Measurements from ENCODE around the gene CCDC71. TPM values are rescaled to one million over a fixed set of nuclear protein-coding genes. Genes with fewer than 3 reads are reported as not detected.

The CCDC71 gene
- 10 to 100 TPM; 16.3 to 20.3 TPM for total RNA-seq
- long read RNA-seq, partial matches to known transcripts, result 0 of 1 reads
- long read RNA-seq, other reads (novel, unspliced or antisense), result 1 of 1 reads

- intact Hi-C loops (cut with DNase I, micrococcal nuclease), result no loop called here
- DNase-seq, result peak; percentile 65 to 82
- ATAC-seq, result peak; percentile 81
Measured at GRCh38 chr3:49165771-49166751, at the start of gene CCDC71. Gene CCDC71 (minus strand): TSS chr3:49166331. CDS start chr3:49164208, 2,123 bp downstream.

GRCh38 chr3:49213998-49214397, 47.9 kb upstream of the CCDC71 start:
- DNase-seq, result no peak
- no peak for ATAC-seq
- intact Hi-C loops (cut with DNase I, micrococcal nuclease), result no loop called here

- intact Hi-C loops (cut with DNase I, micrococcal nuclease), result no loop called here
- no peak for DNase-seq
Measured at GRCh38 chr3:49213541-49213943, 47.4 kb upstream of the CCDC71 start.

GRCh38 chr3:49199900-49200281, 33.8 kb upstream of the CCDC71 start:
- ATAC-seq (no peak), DNase-seq (no peak)
- intact Hi-C loops (cut with DNase I, micrococcal nuclease), result no loop called here

More at GRCh38 chr3:49213541-49213943, 47.4 kb upstream of the CCDC71 start:
- no peak for ATAC-seq

DNA sequence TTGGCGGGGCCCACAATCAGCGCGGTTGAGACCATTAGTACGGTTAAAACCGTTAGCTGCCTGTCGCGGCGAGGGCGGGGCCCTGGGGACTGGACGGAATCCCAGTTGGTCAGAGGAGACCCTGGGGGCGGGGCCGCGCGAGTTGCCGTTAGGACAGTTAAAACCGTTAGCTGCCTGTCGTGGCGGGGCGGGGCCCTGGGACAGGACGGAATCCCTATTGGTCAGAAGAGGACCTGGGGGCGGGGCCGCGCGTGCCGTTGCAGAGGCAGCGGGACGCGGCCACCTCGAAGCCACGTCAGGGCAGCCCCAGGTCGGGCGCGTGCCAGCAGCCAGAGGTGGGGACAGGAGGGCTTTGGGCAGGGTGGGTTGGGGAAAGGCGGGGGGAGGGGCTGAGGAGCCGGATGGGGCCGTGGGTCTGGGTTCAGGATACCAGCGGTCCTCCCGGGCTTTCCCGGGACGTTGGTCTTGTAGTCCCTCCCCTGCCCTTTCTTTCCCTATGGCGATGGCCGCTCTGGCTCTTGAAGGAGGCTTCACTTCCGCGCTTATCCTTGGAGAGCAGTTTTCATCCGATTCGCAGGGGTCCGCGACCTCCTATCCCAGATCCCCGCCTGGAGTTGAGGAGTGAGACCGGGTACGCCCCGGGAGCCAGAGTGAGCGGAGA, 33.2 kb upstream of the CCDC71 start:
- DNase-seq (peak; percentile 72 to 84), ATAC-seq (peak; percentile 25)
- intact Hi-C loops (cut with DNase I, micrococcal nuclease), result no loop called here

DNA sequence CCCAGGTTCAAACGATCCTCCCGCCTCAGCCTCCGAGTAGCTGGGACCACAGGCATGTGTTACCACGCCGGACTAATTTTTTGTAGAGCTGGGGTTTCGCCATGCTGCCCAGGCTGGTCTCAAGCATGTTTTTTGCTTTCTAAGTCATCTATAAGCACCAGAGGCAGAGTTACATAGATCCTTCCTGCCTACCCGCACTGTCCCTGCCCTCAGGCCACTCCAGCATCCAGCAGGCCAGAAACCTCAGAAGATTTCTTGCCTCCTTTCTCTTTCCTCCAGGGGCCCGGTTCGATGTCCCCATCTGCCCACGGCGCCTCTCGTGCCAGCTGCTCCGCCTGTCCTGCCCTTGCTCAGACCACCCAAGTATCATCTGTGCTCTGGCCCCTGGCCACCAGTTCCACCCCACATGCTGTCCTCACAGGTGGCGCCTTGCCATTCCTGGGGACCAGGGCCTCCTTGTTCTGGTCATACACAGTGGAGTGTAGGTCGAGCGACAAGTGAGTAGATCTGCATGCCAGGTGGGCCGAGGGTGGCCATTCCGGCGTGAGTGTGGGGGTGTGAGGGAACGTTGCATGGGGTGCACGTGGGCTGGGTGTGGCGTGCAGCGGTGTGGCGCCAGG, 32.6 kb upstream of the CCDC71 start:
- ATAC-seq, result no peak
- DNase-seq, result no peak
- intact Hi-C loops (cut with DNase I, micrococcal nuclease), result no loop called here

GRCh38 chr3:49198161-49198560, 32.0 kb upstream of the CCDC71 start:
- intact Hi-C loops (cut with DNase I, micrococcal nuclease), result no loop called here
- no peak for ATAC-seq
- DNase-seq, result no peak

DNA sequence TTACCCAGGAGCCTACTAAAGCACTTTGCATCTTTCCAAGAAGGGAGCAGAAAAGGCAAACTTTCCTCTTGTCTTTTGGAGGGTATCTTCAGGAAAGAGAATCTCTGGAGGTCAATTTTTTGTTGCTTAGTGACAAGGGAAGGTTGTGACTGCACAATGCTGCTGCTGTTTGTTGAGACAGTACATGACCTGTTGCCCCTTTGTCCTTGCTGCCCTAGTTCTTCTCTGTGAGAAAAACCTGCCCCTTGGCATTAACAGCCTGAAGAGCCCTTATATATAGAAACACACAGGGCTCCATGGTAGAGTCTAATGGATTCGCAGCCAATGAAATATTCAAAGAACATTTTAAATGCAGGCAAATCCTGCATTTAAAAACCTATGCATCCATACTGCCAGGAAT, 25.6 kb upstream of the CCDC71 start:
- ATAC-seq (no peak), DNase-seq (no peak)
- intact Hi-C loops (cut with DNase I, micrococcal nuclease), result no loop called here

DNA sequence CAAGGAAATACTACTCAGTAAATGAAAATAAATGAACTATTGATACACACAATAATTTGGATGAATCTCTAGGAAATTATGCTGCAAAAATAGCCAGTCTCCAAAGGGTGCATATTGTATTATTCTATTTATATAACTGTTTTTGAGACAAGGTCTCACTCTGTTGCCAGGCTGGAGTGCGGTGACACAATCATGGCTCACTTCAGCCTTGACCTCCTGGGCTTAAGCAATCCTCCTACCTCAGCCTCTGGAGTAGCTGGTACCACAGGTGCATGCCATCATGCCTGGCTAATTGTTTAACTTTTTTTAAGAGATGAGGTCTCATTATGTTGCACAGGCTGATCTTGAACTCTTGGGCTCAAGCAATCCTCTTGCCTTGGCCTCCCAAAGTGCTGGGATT, 17.7 kb upstream of the CCDC71 start:
- intact Hi-C loops (cut with DNase I, micrococcal nuclease), result no loop called here
- ATAC-seq, result no peak

GRCh38 chr3:49182682-49183081, 16.6 kb upstream of the CCDC71 start:
- ATAC-seq, result no peak
- intact Hi-C loops (cut with DNase I, micrococcal nuclease), result no loop called here
- DNase-seq, result no peak

More for the DNA sequence above, 17.7 kb upstream of the CCDC71 start:
- DNase-seq, result no peak

- intact Hi-C loops (cut with DNase I, micrococcal nuclease), result no loop called here
- ATAC-seq (no peak), DNase-seq (no peak)
Measured at GRCh38 chr3:49181351-49181750, 15.2 kb upstream of the CCDC71 start.

- DNase-seq (no peak), ATAC-seq (no peak)
- intact Hi-C loops (cut with DNase I, micrococcal nuclease), result no loop called here
Measured at GRCh38 chr3:49180116-49180515, 14.0 kb upstream of the CCDC71 start.

- no peak for DNase-seq
- ATAC-seq, result no peak
- intact Hi-C loops (cut with DNase I, micrococcal nuclease), result no loop called here
Measured at GRCh38 chr3:49177073-49177472, 10.9 kb upstream of the CCDC71 start.

DNA sequence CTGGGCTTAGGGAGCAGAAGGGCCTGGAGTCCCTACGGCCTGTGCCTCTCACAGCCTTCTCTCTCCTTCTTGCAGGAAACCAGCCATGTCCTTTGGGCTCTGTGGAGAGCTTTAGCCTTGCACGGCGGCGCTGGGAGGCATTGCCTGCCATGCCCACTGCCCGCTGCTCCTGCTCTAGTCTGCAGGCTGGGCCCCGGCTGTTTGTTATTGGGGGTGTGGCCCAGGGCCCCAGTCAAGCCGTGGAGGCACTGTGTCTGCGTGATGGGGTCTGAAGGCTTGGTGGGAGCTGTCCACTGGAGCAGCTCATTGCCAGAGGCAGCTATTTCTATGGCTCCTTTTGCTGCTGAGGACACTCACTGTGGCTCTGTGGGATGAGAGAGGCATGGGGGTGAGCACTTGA, 9.4 kb upstream of the CCDC71 start:
- DNase-seq, result no peak
- intact Hi-C loops (cut with DNase I, micrococcal nuclease), result no loop called here
- no peak for ATAC-seq

DNA sequence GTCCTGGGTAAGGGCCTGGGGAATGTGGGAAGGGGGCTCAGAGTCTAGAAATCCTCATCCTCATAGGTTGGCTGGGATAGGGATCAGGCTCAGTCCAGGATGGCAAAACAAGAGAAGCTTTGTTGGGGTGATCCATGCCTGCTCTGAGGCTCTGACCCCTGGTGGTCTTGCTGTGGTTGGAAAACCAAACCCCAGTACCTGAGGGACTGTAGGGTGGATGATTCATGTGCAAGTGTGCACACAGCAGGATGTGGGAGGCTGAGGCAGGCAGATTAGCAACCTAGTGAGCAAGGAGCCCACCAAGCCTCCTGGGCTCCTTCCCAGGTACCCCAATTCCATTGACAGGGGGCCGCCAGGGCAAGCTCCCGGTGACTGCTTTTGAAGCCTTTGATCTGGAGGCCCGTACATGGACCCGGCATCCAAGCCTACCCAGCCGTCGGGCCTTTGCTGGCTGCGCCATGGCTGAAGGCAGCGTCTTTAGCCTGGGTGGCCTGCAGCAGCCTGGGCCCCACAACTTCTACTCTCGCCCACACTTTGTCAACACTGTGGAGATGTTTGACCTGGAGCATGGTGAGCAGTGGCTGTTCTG, 8.4 kb upstream of the CCDC71 start:
- ATAC-seq, result no peak
- intact Hi-C loops (cut with DNase I, micrococcal nuclease), result loop anchor here in 1 of 2 donors (5.0 kb wide), 1 partner anchor 273 kb away; no protein-coding TSS in a partner anchor
- DNase-seq, result no peak

DNA sequence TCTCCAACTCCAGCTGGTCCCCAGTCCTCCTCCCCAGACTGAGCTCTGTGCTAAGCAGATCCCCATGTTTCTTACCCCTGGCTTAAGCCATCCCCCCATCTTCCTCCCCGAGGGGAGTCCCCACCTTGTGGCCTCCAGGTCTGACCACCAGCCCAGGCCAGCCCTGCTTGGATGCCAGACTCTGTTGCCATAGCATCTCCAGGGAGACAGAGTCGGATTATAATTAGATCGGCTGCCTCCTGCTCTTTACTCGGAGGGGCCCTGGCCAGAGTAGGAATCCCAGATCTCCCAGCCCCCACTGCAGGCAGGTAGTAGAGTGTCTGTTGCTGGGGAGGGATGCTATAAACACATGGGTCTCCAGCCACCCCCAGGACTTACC, 7.7 kb upstream of the CCDC71 start:
- intact Hi-C loops (cut with DNase I, micrococcal nuclease), result loop anchor here in 1 of 2 donors (5.0 kb wide), 1 partner anchor 274 kb away; no protein-coding TSS in a partner anchor
- no peak for ATAC-seq
- DNase-seq, result no peak

DNA sequence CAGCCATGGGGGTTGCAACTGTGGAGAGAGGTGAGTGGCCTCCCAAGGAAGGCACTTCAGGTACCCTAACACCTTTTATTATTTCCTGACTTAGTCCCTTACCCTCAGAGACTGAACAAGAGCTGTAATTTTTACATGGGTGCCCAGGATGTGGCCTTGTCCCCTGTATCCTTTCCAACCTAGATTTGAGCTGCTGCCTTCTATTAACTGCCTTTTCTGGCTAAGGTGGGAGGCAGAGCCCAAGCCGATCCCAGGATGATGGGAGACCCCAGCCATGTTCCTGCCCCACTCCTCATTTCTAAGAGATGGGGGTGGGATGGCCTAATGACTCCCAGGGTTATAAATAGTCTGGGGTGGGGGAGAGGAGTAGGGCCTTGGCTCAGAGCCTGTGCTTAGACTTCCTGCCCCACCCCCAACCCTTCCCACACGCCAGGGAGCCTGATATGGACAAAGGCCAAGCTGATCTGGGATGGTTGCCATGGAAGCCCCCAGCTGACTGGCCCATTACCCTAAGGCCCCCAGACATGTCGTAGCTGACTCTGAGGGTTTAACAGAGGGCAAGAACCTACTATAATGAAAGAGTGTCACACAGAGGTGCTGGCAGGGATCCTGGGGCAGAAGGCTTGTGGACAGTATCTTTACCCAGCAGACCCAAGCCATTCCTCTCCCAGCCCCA, 7.1 kb upstream of the CCDC71 start:
- DNase-seq (peak in 1 of 2 donors; percentile 37), ATAC-seq (peak; percentile 34)
- intact Hi-C loops (cut with DNase I, micrococcal nuclease), result loop anchor here in 1 of 2 donors (5.0 kb wide), 1 partner anchor 274 kb away; no protein-coding TSS in a partner anchor

DNA sequence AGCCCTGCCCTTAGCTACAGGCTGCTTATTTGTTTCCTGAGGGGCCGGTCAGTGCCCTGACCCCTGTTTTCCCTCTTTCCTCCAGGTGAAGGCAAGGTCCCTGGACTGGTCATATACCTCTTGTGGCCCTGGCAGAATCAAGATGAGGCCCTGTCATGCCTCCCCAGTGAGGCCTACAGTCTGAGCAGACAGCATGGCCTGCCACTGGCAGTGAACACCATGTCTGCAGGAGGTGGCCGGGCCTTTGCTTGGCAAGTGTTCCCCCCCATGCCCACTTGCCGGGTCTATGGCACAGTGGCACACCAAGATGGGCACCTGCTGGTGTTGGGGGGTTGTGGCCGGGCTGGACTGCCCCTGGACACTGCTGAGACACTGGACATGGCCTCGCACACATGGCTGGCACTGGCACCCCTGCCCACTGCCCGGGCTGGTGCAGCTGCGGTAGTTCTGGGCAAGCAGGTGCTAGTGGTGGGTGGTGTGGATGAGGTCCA, 6.5 kb upstream of the CCDC71 start:
- DNase-seq (no peak), ATAC-seq (no peak)
- intact Hi-C loops (cut with DNase I, micrococcal nuclease), result loop anchor here in 1 of 2 donors (5.0 kb wide), 1 partner anchor 275 kb away; no protein-coding TSS in a partner anchor

All from left colon (tissue), 2 donors.